Activated gamma-delta T cell treated with anti-CD3 and anti-CD28 coated beads, Interleukin-2, amount 50 U/mL, for 16 hours (primary cell): ENCODE results near the gene EME1.
"Not testable (repeated sequence)": the region's sequence is repeated elsewhere in the genome, so short reads cannot be mapped to it uniquely, and the experiment has no call there.

Experiments used
- DNase-seq: peaks from one replicate; pipeline ENCODE4 v3.0.0-alpha.2; 2020; ENCODE audit warnings: low read depth

Gene EME1

GRCh38 chr17:50425682-50426471 lies 52.8 kb downstream of the EME1 start, which contains the start of gene ACSF2:
ACSF2 (plus strand) TSS chr17:50426218; CDS start chr17:50426262, 44 bp downstream.
- peak; percentile 45 for DNase-seq

DNA sequence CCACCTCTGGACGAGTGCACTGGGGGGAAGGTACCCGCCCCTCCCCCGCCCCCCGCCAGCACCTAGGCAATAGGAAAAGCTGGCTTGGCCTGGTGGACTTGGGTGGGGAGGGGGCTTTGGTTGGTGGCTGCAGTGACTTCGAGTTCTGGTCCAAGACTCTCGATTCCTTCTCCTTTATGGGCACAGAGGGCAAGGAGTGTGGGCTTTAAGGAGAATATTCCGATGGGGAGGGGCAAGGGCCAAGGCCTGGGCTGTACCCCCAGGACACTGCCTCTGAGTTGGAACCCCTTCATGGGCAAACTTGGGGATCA lies 53.4 kb downstream of the EME1 start:
- DNase-seq, result no peak

GRCh38 chr17:50426814-50427787 lies 54.1 kb downstream of the EME1 start:
- no peak for DNase-seq

DNA sequence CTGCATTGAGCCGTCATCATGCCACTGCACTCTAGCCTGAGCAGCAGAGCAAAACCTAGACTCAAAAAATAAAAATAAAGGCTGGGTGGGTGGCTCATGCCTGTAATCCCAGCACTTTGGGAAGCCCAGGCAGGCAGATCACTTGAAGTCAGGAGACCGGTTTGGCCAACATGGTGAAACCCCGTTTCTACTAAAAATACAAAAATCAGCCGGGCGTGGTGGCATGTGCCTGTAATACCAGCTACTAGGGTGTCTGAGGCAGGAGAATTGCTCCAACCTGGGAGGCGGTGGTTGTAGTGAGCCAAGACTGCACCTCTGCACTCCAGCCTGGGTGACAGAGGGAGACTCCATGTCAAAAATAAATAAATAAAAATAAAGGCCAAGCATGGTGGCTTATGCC lies 55.1 kb downstream of the EME1 start:
- DNase-seq, result not testable (repeated sequence)

DNA sequence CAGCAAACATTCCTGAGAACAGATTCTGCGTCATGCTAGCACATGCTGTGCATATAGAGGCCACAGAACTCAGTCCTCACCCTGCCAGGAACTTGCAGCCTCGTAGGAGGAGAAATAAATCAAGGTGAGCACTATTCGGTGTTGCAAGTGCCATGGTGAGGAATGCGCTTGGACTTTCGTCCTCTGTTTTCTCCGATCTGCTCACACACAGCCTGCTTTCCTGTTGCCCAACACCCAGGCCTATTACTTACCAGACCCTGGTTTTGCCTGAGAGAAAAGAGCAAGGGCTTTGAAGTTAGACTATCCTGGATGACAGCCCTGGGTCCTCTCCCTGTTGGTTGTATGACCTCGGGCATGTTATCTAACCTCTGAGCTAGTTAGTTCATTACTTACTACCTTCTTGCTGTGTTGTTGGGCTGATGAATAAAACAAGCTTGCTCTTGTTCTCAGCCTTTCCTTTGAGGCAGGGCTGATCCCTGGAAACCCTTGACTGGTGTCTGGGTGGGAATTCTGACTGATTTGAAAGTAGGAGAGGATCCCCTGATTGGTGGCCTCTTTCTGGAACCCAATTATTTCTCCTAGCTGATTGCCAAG lies 55.9 kb downstream of the EME1 start:
- DNase-seq, result no peak

GRCh38 chr17:50429793-50430192 lies 56.8 kb downstream of the EME1 start:
- no peak for DNase-seq
